Stimulated activated CD8-positive, alpha-beta memory T cell treated with anti-CD3 and anti-CD28 coated beads, Interleukin-4, amount 100 ng/mL, for 24 hours (primary cell): Measurements from ENCODE around the gene TSPAN9.

ENCODE experiments used
- DNase-seq: peaks from one replicate; pipeline ENCODE4 v3.0.0-alpha.2; 2020; ENCODE audit warnings: low read depth

TSPAN9 gene

DNA sequence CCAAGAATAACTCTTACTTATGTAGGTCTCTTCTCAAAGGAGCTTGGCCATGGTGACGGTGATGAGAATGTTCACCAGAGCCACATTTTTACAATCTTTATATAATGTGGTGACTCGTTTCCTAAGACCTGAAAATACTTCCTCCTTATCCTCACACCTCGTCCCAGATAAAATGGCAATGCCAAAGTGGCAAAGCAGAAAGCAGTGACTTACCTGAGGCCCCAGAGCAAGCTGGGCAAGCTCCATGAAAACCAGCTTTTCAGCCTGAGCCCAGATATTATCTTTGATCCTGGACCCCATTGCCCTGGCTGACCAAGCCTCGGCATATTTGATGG is 240.3 kb downstream of the TSPAN9 start:
- no peak for DNase-seq

DNA sequence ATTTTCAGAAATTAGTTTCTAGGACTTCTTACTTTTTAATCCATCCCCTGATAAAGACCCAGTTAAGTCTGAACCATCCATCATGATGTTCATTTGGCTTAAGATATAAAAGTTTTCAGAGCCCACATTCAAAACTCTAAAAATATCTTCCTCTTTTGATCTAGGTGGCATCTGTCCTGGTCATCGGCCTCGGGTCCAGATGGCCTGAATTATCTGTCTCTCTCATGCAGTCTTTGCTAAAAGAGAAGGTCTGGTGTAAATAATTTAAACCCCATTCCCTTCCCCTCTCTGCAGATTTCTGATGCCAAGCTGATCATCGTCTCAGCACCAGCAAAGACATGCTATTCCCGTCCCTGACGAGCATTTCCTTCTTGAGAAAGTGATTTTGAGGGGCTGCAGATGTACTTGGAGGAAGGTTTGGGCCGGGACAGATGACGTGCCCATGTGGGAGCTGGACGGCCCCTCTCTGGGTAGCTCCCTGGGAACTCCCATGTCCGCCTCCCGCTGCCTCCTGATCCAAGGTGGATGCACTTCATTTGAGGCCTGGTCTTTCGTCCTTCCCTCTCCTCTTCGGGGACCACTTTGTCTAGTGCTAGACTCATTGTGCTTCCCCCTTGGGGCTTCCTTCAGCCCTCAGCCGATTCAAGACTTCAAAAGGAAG is 240.8 kb downstream of the TSPAN9 start:
- DNase-seq = no peak

DNA sequence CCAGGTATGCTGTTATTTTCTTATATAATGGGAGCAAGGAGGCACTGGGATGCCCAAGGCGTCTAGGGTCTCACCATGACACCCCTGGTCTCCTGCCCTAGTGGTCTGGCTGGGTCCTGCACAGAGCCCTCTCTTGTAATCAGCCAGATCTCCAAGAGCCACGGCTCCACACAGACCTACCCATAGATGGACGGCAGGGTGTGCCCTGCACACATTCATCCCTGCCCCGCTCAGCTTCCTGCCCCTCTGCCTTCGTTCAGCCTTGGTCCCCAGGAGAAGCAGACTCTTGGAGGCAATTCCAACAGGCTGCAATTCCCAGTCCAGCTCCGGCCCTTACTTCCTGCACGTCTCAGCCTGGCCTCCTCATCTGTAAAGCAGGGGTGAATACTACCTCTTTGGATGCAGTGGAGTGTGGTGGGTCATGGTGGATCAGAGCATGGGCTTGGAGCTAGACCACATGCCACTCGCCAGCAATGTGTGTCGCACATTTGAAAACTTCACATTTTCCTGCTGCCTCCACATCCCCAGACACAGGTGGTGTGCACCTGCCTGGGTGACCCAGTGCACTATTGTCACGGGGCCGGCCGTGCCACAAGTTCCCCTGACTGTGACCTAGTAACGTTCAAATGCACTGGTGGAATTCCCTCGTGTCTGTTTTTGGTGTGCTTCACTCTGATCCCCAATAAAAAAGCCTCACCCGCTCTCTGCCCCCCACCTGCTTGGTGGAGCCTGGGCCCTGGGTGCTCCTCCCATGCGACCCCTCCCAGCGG is 242.7 kb downstream of the TSPAN9 start:
- no peak for DNase-seq

DNA sequence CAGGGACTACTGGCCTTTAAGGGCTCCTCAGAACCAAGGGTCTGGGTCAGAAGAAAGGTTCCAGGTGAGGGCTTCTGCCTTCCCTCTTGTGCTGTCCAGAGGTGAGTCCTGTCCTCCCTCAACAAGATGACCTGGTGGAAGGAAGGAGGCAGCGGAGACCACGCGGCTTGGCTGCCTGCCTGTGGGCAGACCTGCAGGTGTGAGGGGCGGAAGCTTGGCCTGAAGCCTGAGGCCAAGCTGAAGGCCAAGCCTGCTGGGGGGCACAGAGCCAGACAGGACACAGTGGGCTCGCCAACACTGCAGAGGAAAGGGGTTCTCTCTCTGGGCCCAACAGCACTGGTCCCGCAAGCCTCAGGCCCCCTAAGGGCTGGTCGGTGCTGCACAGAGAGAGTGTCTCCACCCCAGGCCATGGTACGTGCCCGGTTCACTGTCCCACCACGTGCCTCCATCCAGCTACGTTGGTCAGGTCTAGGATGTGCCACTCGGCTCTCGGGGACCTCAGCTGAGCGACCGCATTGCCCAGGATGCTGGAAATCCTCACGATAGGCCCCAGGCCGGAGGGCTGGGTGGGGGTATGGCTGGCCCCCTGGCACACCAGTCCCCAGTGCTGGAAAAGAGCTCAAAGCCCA is 243.8 kb downstream of the TSPAN9 start:
- DNase-seq = no peak

DNA sequence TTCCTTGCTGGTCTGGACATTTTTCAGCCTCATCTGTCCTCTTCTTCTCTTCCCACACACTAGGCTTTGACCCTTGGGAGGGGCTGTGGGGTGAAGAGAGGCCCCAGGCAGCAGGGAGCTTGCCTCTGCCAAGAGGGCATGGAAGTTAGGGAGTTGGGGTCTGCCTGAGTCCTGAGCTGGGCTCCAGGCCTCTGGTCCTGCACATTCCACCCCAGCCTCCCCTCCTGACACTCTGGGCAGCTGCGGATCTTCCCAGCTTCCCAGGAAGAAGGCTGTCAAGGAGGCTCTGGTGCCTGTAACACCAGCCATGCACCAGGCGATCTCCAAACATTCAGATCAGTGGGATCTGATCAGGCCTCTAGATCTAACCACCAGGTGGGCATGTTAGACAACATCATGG is 244.7 kb downstream of the TSPAN9 start:
- DNase-seq = no peak

DNA sequence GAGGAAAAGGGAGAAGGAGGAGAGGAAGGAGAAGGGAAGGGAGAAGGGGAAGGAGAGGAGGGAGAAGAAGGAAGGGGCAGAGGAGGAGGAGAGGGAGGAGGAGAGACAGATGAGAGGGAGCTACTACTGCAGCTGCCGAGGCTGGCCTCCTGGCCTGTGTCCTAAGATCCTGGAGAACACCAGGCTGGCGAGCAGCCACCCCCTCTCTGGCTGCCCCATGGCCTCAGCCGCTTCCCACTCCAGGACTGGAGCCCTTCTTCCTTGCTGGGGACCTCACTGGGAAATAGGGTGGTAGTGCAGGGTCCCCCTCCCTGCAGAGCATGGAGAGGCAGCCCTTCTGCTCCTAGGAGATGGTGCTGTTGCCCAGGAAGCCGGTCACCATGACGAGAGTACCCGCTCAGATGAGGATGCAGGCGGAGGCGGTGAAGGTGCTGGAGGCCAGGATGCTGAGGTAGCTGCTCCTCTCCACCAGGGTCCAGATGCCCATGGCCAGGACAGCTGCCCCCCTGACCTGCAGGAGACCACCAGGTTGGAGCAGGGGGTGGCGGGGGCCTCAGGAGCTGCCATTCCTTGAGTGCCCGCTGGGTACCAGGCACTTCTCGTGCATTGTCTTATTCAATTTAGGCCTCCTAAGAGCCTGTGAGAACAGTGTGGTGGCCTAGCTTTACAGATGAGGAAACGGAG is 246.0 kb downstream of the TSPAN9 start:
- DNase-seq = no peak

DNA sequence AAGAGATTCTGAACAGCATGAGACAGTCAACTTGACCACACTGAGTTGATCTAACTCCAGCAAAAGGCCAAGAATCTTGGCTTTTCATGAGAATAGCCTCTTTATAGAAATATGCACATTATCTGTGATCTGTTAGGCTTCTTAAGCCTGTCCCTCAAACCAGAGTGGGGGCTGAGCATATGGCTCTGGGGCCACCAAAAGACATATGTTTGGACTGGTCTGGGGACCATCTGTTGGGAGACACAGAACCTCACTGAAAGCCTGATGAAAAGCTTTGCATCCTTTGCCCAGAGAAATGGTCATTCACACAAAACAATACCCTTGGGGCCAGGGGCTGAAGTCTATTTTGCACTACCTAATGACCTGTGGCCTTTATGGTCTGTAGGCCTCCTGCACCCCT is 248.6 kb downstream of the TSPAN9 start:
- DNase-seq = no peak

DNA sequence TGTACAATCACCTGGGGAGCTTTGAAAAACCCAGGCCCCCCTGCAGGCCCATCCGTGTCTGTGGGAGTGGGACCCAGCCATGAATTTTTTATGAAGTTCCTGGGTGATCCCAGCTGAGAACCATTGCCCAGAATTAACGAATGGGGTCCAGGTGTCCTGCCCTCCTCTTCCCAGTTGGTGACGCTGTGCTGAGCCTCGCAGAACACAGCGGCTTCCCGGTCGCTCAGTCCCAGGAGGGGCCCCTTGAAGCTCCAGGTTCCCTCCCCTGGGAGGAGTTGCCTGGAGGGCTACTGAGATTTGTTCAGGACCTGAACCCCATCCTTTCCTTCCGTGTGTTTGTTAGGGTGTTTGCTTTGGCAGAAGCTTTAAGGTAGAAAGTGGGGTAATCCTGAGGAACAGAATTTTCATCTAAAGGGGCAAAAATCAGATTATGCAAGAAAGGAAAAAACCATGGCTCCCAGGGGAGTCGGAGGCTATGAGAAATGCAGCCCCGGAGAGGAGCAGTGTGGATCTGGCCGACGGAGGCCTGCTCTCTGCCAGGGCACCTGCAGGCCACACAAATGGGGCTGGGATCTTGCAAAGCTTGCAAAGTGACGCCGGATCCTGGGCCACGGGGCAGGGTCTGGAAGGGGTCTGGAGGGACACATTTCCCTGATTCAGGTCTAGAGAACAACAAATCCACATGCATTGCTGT is 249.1 kb downstream of the TSPAN9 start:
- DNase-seq = no peak

DNA sequence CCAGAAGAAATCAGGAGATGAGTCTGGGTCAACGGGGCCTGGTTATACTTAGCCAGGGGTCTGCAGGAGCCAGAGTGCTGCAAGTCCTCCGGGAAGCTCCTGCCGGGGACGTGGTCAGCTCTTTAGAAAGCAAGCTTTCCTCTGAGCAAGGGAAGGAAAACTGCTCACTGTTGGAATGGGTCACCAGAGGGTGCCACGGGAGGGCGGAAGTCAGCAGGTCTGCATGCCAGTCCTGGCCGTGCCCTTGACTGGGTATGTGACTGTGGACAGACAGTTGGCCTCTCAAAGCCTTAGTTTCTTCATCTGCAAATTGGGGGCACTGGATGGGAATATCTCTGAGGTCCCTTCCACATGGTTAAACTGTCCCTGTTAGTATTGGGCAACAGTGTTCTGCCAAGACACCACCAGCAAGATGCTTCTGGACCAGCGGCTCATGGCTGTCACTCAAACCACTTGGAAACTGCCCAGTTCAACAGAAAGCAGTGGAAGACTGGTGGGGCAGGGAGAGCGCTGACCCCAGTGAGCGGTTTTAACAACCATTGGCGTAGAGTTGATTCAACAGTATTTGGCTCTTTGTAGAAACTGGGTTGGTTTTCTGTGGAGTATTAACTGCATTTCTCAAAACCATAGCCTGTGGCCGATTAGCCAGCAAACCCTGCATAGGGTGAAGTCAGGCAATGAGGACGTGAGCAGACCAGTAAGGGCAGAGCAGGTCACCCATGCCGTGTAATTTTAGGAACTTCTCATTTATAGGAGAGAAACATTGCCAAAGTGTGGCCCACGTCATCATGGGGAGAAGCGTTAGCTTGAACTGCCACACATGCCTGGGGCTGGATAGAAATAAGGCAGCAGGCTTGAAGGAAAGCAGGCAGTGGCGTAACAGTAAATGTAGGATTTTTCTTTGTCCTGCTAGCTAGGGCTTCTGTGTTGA is 249.9 kb downstream of the TSPAN9 start:
- DNase-seq = no peak

DNA sequence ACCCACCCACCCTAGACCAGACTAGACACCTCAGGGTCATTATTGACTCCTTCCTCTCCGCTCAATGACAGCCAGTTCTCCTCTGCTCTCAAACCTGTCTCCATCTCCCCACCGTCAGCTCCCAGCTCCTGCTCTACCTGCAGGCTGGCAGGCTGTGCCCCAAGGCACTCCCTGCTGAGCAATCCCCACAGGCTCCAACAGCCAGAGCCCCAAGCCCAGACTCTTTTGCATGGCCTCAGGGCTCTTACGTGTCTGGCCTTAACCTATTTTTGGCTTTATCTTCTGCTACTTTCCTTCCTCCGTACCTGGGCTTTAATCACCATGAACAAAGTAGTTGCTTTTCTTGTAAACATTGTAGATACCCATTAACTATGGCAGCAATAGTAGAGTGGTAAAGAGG is 250.9 kb downstream of the TSPAN9 start:
- DNase-seq = no peak

DNA sequence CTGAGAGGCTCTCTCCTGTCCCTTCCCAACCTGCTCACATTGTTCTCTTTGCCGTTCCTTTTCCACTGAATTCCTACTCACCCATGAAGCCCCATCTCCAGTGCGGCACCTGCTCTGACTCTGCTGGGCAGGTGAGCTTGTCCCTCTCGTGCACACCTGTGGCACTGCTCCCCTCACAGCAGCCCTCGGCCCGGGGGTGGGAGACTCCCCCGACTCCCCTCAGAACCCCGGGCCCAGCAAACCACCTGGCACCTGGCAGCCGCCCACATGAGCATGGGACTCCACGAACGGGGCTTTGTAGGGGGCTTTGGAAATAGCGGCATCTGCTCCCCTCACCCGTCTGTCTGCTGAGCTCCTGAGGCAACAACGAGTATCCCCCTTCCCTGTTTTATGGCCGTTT is 251.4 kb downstream of the TSPAN9 start:
- no peak for DNase-seq

DNA sequence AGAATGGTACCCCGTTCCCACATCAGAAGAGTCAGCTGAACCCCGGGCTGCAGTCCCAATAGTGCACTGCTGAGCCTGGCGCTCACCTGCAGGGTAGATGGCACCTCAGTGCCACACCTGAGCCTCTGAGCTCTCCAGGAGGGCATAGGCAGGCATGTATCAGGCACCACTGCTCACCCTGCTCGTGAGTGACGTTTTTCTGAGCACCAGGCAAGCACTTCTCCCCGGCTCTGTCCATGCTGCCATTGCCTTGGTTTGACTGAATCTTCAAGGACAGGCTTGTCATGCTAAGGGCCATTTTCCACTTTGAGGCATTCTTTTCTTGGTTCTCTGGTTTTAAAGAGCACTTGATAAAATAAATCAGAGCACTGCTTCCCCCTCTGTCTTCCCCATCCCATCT is 252.2 kb downstream of the TSPAN9 start:
- no peak for DNase-seq

DNA sequence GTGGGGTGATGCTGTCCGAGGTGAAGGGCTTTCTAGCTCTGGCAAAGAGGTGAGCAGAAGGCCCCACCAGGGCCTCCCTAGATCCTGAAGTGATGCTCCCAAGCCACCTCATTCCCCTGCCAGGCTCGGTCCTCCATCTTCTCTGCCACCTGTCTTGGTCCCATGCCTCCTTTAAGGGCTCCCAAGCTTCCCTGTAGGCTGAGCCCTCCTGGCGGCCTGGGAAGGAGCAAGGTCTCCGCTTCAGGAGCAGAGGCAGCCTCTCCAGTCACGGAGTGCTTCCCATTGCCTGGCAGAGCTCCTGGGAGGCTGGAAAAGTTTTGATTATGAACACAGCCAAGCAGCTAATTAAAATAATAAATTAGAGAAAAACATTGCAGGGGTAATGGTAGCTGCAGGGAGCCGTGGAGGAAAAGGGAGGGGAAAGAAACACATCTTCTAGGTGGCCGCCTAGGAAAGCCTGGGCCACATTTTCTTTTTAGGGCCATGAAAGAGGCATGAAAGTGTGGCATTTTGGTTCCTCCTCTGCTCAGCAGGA is 253.9 kb downstream of the TSPAN9 start:
- no peak for DNase-seq

DNA sequence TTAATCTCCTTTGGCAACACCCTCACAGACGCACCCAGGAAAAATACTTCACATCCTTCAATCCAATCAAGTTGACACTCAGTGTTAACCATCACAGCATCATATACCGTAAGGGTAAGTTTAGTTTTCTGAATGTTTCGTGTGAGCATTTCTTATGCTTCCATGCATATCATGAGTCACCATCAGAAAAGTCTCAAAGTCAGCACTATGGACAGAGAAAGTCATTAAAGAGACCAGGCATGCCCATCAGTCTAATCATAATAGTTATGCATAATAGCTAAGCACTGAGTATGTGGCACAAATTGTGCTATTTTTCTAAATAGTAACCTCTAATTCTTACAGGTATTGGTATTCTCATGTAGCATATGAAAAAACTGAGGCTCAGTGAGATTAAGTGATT is 255.0 kb downstream of the TSPAN9 start:
- no peak for DNase-seq

DNA sequence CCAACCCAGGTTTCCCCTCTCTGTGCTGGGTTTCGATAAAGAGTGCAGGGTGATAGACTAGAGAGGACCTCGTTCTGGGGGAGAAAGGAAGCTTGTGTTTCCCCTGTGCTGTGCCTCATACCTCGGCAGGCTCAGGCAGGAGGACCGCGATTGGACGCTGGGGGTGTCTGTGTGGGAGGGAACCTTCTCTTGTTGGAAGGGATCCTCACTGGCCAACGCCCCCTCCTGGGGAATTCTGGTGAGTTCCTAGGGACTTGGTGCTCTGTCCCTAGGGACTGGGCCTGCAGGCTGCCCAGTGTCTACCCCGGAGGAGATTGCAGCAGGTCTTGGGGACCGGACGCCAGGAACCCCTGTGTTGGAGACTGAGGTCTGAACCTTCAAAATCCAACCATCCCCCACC is 256.4 kb downstream of the TSPAN9 start:
- no peak for DNase-seq

DNA sequence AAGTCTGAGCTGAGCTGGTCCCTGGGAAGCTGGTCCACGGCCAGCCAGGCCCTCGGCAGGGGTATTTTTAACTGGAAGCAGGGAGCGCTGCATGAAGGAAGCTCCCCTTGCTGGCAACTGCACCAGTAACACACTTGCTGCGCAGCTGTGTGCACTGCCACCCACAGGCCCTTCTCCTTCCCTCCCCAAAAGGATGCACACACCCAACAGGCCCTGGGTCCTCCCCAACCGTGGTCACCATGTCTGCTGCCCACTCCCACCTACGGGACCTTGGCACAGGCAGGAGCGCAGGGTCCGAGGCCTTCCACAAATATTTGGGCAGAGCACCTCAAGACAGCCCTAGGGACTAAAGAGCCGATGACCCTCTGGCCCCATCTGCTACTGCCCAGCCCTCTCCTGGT is 256.8 kb downstream of the TSPAN9 start:
- no peak for DNase-seq

DNA sequence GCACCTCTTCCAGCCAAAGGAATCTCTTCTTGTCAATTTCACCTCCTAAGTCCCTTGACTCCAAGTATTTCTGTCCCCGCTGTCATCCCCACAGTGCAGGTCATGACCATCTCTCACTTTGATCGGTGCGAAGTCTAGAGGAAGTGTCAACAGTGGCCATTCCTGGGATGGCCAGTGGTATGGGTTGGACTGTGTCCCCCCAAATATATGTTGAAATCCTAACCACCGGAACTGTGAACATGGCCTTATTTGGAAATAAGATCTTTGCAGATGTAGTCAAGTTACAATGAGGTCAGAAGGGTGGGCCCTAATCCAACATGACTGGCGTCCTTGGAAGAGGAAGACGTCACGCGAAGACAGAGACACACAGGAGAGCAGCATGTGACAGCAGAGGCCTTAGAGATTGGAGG is 257.9 kb downstream of the TSPAN9 start:
- DNase-seq = no peak
